ENCODE results near the gene CAP1. TPM values are rescaled to one million over a fixed set of nuclear protein-coding genes. Genes with fewer than 3 reads are reported as not detected.

The CAP1 gene
- total RNA-seq, 1 donor from 2014 or later, result 365 TPM

DNA sequence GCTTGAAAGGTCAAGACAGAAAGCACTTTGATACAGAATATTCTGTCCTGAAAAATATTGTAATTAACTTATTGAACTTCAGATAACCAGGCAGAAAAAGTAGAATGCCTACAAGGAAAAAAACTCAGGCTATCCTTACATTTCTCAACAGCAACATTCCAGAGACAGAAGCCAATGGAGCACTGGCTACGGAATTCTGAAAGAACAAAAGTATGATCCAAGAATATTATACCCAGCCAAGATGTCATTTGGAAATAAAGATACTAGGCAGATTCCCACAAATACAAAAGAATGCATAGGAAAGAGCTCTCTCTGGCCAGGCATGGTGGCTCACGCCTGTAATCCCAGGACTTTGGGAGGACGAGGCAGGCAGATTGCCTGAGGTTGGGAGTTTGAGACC is 62.4 kb downstream of the CAP1 start:
- DNase-seq (no peak), ATAC-seq (no peak)
- H3K4me1 ChIP-seq, result no peaks in the 10 kb centered on the region
- intact Hi-C loops (cut with DNase I), result no loop called here
- no peaks in the 10 kb centered on the region for H3K36me3 ChIP-seq
- H3K9me3 ChIP-seq, result peaks cover 7% of the 10 kb centered on the region
- TF ChIP-seq CTCF (IDR thresholded peaks at IDR 0.05), result no peak
- no peak overlapping the region for H3K4me3 ChIP-seq
- no peaks in the 10 kb centered on the region for H3K27me3 ChIP-seq (ENCODE audit: low read depth)
- no peak overlapping the region for H3K27ac ChIP-seq

DNA sequence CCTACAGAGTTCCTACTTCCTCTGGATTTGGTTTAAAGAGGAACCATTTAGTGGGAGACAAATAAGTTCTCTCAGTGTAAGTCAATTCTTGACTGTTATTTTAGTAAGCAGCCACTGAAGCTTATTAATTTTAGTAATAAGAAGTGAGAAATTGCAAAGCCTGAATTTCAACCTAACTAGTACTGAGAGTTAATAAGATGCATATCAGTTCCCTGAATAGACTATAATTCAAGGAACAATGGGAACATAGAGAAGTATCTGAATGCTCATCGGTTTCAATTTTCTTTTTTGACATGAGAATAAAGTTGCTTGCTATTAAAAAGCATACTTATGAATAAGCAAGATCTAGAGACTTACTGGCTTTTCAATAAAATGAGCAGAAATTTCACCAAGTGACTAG is 64.5 kb downstream of the CAP1 start:
- TF ChIP-seq CTCF (IDR thresholded peaks at IDR 0.05), result no peak
- Histone ChIP-seq H3K27me3 (ENCODE audit: low read depth) (no peaks in the 10 kb centered on the region), H3K4me1 (no peaks in the 10 kb centered on the region), H3K36me3 (no peaks in the 10 kb centered on the region), H3K9me3 (peaks cover 7% of the 10 kb centered on the region), H3K4me3 (no peak overlapping the region), H3K27ac (no peak overlapping the region)
- DNase-seq (no peak), ATAC-seq (no peak)
- intact Hi-C loops (cut with DNase I), result no loop called here

- TF ChIP-seq CTCF (IDR thresholded peaks at IDR 0.05), result no peak
- intact Hi-C loops (cut with DNase I), result no loop called here
- peak overlapping the region; percentile 47 for H3K27ac ChIP-seq
- H3K36me3 ChIP-seq, result no peaks in the 10 kb centered on the region
- no peaks in the 10 kb centered on the region for H3K27me3 ChIP-seq (ENCODE audit: low read depth)
- no peak for DNase-seq
- H3K4me3 ChIP-seq, result no peak overlapping the region
- no peaks in the 10 kb centered on the region for H3K4me1 ChIP-seq
- H3K9me3 ChIP-seq, result peaks cover 20% of the 10 kb centered on the region
- ATAC-seq, result peak; percentile 80 to 94
Observed at GRCh38 chr1:40107290-40107959, 66.9 kb downstream of the CAP1 start.

- DNase-seq, result no peak
- no peaks in the 10 kb centered on the region for H3K36me3 ChIP-seq
- H3K4me3 ChIP-seq, result no peak overlapping the region
- intact Hi-C loops (cut with DNase I), result no loop called here
- no peak for ATAC-seq
- H3K27me3 ChIP-seq (ENCODE audit: low read depth), result no peaks in the 10 kb centered on the region
- no peak for TF ChIP-seq CTCF (IDR thresholded peaks at IDR 0.05)
- no peak overlapping the region for H3K27ac ChIP-seq
- peaks cover 13% of the 10 kb centered on the region for H3K9me3 ChIP-seq
- no peaks in the 10 kb centered on the region for H3K4me1 ChIP-seq
Observed at GRCh38 chr1:40110389-40110788, 69.9 kb downstream of the CAP1 start.

DNA sequence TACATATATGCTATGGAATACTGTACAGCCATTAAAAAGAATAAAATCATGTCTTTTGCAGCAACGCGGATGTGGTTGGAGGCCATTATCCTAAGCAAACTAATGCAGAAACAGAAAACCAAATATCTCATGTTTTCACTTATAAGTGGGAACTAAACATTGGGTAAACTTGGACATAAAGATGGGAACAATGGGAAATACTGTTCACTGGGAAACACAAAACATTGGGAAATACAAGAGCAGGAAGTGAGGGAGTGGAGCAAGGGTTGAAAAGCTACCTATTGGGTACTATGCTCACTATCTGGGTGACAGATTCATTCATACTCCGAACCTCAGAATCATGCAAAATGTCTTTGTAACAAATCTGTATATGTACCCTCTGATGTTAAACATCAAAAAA is 73.9 kb downstream of the CAP1 start:
- Histone ChIP-seq H3K4me1 (no peaks in the 10 kb centered on the region), H3K36me3 (no peaks in the 10 kb centered on the region), H3K9me3 (peaks cover 13% of the 10 kb centered on the region), H3K4me3 (no peak overlapping the region), H3K27me3 (ENCODE audit: low read depth) (peaks cover 3% of the 10 kb centered on the region), H3K27ac (no peak overlapping the region)
- DNase-seq, result no peak
- ATAC-seq, result no peak
- TF ChIP-seq CTCF (IDR thresholded peaks at IDR 0.05), result no peak
- intact Hi-C loops (cut with DNase I), result no loop called here
